Measurements from ENCODE around the gene TNFRSF9. TPM values are rescaled to one million over a fixed set of nuclear protein-coding genes. Genes with fewer than 3 reads are reported as not detected.

The TNFRSF9 gene
- total and polyA plus RNA-seq, 2 experiments from 2014 or later, result not detected

DNA sequence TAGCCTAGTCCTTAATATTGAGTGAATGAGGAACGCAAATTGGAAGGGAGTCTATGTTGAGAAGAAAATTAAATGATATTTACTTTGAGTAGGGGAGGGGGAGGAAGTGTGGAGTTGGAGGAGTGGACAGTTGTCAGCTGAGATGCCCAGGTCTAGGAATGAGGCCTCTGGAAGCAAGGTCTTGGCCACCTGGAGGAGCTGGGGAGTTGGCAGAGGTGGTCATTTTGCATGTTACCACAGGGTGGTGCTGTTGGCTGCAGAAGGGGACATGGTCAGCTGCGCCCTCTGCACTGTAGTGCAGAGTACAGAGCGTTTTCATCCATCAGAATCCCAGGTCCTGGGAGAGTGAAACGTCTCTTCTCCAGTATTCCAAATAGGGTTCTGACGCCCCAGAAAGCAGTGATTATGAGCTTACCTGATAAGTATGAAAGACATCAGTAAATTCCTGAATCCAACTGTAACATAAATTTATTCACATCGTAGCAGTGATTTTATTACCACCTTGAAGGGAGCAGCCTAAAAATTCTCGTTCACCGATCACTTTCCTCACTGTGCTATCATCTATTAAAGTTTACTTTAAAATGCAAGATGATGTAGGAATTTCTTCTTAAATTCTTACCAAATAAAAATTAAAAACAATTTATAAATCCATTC lies 34.7 kb upstream of the TNFRSF9 start:
- Histone ChIP-seq H3K9me2 (ENCODE audit: insufficient read depth) (no peaks in the 10 kb centered on the region), H3F3A (ENCODE audit: insufficient read depth) (peaks cover 9% of the 10 kb centered on the region; the same call in 1 of the 2 replicates), H3K27ac (no peak overlapping the region), H4K20me1 (ENCODE audit: insufficient read depth) (no peaks in the 10 kb centered on the region; the same call in 1 of the 2 replicates), H3K27me3 (replicated peaks; ENCODE audit: insufficient read depth) (no peaks in the 10 kb centered on the region), H3K4me2 (ENCODE audit: unreplicated experiment) (no peak overlapping the region), H3K36me3 (ENCODE audit: low read depth) (peaks cover 53% of the 10 kb centered on the region; the same call in 1 of the 2 replicates), H3K9ac (no peak overlapping the region), H3K4me3 (no peak overlapping the region), H3K4me1 (ENCODE audit: insufficient read depth) (no peaks in the 10 kb centered on the region), H3K79me2 (ENCODE audit: insufficient read depth) (peaks cover 46% of the 10 kb centered on the region), H3K9me3 (ENCODE audit: low read depth) (no peaks in the 10 kb centered on the region), H2AFZ (no peak overlapping the region)
- DNase-seq, result peak; percentile 81
- in situ Hi-C loops (cut with MboI), result no loop called here
- TF ChIP-seq EZH2 (IDR thresholded peaks at IDR 0.05; ENCODE audit: insufficient read depth, poor library complexity, severe bottlenecking), result no peak
- TF ChIP-seq EZH2phosphoT487 (IDR thresholded peaks at IDR 0.05; ENCODE audit: insufficient read depth, low read depth), result no peak
- 72% methylated on average over 8 of the region's 8 CpGs for WGBS, 2 experiments (ENCODE audit: low coverage in 1 of 2, low lambda C conversion rate in 2 of 2, missing lambda C conversion rate in 2 of 2)

DNA sequence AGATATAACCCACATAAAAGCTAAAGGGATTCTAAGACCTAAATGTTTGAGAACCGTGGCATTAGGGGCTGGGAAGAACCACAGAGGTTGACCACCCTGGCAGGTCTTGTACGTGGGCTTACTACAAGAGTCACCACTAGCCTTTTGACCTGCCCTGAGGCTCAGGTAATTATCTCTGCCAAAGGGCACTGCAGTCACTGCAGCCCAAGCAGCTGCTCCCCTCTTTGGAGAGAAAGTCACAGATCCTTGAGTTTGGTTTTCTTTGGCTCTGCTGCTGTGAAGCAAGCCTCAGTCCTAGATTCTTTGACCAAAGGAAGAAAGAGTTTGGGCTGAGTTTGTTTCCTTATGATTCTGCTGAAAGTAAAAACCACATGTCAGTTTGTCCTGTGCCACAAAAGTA lies 32.4 kb upstream of the TNFRSF9 start:
- in situ Hi-C loops (cut with MboI), result no loop called here
- no peaks in the 10 kb centered on the region for H3K27me3 ChIP-seq (replicated peaks; ENCODE audit: insufficient read depth)
- H3K27ac ChIP-seq, result no peak overlapping the region
- no peaks in the 10 kb centered on the region for H3K9me3 ChIP-seq (ENCODE audit: low read depth)
- WGBS, 2 experiments (ENCODE audit: low coverage in 1 of 2, low lambda C conversion rate in 2 of 2, missing lambda C conversion rate in 2 of 2), result 96 to 98% methylated on average over 2 of the region's 2 CpGs
- no peaks in the 10 kb centered on the region for H3K9me2 ChIP-seq (ENCODE audit: insufficient read depth)
- no peak overlapping the region for H2AFZ ChIP-seq
- no peak overlapping the region for H3K9ac ChIP-seq
- peaks cover 57% of the 10 kb centered on the region; the same call in 1 of the 2 replicates for H3K36me3 ChIP-seq (ENCODE audit: low read depth)
- H3K79me2 ChIP-seq (ENCODE audit: insufficient read depth), result peaks cover 68% of the 10 kb centered on the region
- no peaks in the 10 kb centered on the region for H3K4me1 ChIP-seq (ENCODE audit: insufficient read depth)
- DNase-seq, result no peak
- no peak overlapping the region for H3K4me2 ChIP-seq (ENCODE audit: unreplicated experiment)
- H4K20me1 ChIP-seq (ENCODE audit: insufficient read depth), result no peaks in the 10 kb centered on the region; the same call in 1 of the 2 replicates
- peaks cover 5% of the 10 kb centered on the region; the same call in 1 of the 2 replicates for H3F3A ChIP-seq (ENCODE audit: insufficient read depth)
- TF ChIP-seq EZH2phosphoT487 (IDR thresholded peaks at IDR 0.05; ENCODE audit: insufficient read depth, low read depth) (no peak), EZH2 (IDR thresholded peaks at IDR 0.05; ENCODE audit: insufficient read depth, poor library complexity, severe bottlenecking) (no peak)
- H3K4me3 ChIP-seq, result no peak overlapping the region

DNA sequence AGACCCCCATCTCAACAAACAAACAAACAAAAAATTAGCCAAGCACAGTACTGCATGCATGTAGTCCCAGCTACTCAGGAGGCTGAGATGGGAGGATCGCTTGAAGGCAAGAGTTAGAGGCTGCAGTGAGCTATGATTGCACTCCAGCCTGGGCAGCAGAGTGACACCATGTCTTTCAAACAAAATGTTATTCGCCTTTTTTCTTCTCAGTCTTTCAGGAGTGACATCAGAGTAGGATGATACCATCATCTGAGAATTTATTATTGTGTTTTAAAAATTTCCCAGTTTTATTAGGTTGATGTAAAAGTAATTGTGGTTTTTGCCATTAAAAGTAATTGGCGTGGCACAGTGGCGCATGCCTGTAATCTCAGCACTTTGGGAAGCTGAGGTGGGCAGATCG lies 31.6 kb upstream of the TNFRSF9 start:
- peaks cover 73% of the 10 kb centered on the region for H3K79me2 ChIP-seq (ENCODE audit: insufficient read depth)
- H3F3A ChIP-seq (ENCODE audit: insufficient read depth), result peaks cover 5% of the 10 kb centered on the region; the same call in 1 of the 2 replicates
- no peak overlapping the region for H3K4me3 ChIP-seq
- H4K20me1 ChIP-seq (ENCODE audit: insufficient read depth), result 0 out of 2 replicates have a peak, but pooled peaks cover 3% of the 10 kb centered on the region
- H3K4me1 ChIP-seq (ENCODE audit: insufficient read depth), result no peaks in the 10 kb centered on the region
- H3K9ac ChIP-seq, result no peak overlapping the region
- H3K27ac ChIP-seq, result no peak overlapping the region
- 95 to 98% methylated on average over 5 of the region's 5 CpGs for WGBS, 2 experiments (ENCODE audit: low coverage in 1 of 2, low lambda C conversion rate in 2 of 2, missing lambda C conversion rate in 2 of 2)
- H3K27me3 ChIP-seq (replicated peaks; ENCODE audit: insufficient read depth), result no peaks in the 10 kb centered on the region
- H3K9me2 ChIP-seq (ENCODE audit: insufficient read depth), result no peaks in the 10 kb centered on the region
- DNase-seq, result no peak
- peaks cover 60% of the 10 kb centered on the region for H3K36me3 ChIP-seq (ENCODE audit: low read depth)
- H3K9me3 ChIP-seq (ENCODE audit: low read depth), result no peaks in the 10 kb centered on the region
- H2AFZ ChIP-seq, result no peak overlapping the region
- H3K4me2 ChIP-seq (ENCODE audit: unreplicated experiment), result no peak overlapping the region
- in situ Hi-C loops (cut with MboI), result no loop called here
- no peak for TF ChIP-seq EZH2phosphoT487 (IDR thresholded peaks at IDR 0.05; ENCODE audit: insufficient read depth, low read depth)
- no peak for TF ChIP-seq EZH2 (IDR thresholded peaks at IDR 0.05; ENCODE audit: insufficient read depth, poor library complexity, severe bottlenecking)

DNA sequence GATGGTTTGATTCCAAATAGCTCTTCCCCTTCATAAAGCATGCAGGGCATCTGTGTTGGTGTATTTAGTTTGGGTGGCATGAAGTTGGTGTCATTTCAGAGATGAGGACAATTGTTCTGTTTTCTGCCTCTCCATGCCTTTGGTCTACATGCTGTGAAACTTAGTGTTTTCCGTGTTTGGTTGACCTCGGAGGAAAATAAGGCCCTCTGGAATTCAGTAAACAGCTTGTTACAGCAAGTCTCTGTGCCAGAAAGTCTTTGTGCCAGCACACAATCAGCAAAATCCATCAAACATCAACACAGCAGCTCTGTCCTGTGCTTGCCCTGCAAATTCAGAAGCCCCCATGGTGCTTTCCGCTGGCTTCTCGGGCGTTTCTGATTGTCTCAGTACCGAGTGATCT lies 30.4 kb upstream of the TNFRSF9 start:
- no peak overlapping the region for H3K9ac ChIP-seq
- in situ Hi-C loops (cut with MboI), result no loop called here
- peaks cover 64% of the 10 kb centered on the region for H3K36me3 ChIP-seq (ENCODE audit: low read depth)
- H3K79me2 ChIP-seq (ENCODE audit: insufficient read depth), result peaks cover 73% of the 10 kb centered on the region
- 0 out of 2 replicates have a peak, but pooled peaks cover 5% of the 10 kb centered on the region for H4K20me1 ChIP-seq (ENCODE audit: insufficient read depth)
- no peak overlapping the region for H3K27ac ChIP-seq
- H3K4me2 ChIP-seq (ENCODE audit: unreplicated experiment), result no peak overlapping the region
- no peaks in the 10 kb centered on the region for H3K9me3 ChIP-seq (ENCODE audit: low read depth)
- no peak overlapping the region for H2AFZ ChIP-seq
- no peaks in the 10 kb centered on the region for H3K4me1 ChIP-seq (ENCODE audit: insufficient read depth)
- peaks cover 5% of the 10 kb centered on the region; the same call in 1 of the 2 replicates for H3F3A ChIP-seq (ENCODE audit: insufficient read depth)
- TF ChIP-seq EZH2 (IDR thresholded peaks at IDR 0.05; ENCODE audit: insufficient read depth, poor library complexity, severe bottlenecking), result no peak
- TF ChIP-seq EZH2phosphoT487 (IDR thresholded peaks at IDR 0.05; ENCODE audit: insufficient read depth, low read depth), result no peak
- DNase-seq, result no peak
- H3K27me3 ChIP-seq (replicated peaks; ENCODE audit: insufficient read depth), result no peaks in the 10 kb centered on the region
- H3K9me2 ChIP-seq (ENCODE audit: insufficient read depth), result no peaks in the 10 kb centered on the region
- H3K4me3 ChIP-seq, result no peak overlapping the region
- WGBS, 2 experiments (ENCODE audit: low coverage in 1 of 2, low lambda C conversion rate in 2 of 2, missing lambda C conversion rate in 2 of 2), result 71 to 74% methylated on average over 6 of the region's 6 CpGs
